ENCODE results near the gene FBXO2. TPM values are rescaled to one million over a fixed set of nuclear protein-coding genes. Genes with fewer than 3 reads are reported as not detected.

FBXO2 gene
- total RNA-seq, 1 donor from 2014 or later, result 0.56 TPM

GRCh38 chr1:11599891-11600576 is 54.2 kb downstream of the FBXO2 start:
- H3K9me3 ChIP-seq (ENCODE audit: low read depth), result no peaks in the 10 kb centered on the region
- TF ChIP-seq CTCF (IDR thresholded peaks at IDR 0.05) (no peak), EZH2phosphoT487 (IDR thresholded peaks at IDR 0.05) (no peak), EZH2 (IDR thresholded peaks at IDR 0.05) (no peak)
- peaks cover 13% of the 10 kb centered on the region for H3K4me1 ChIP-seq
- peaks cover 10% of the 10 kb centered on the region for H3K27me3 Mint-ChIP-seq (ENCODE audit: insufficient read depth, low read depth)
- no peak overlapping the region for H3K4me3 Mint-ChIP-seq
- H3K27ac ChIP-seq, result no peak overlapping the region
- peaks cover 6% of the 10 kb centered on the region for H3F3A ChIP-seq (ENCODE audit: low read depth)
- H2AFZ ChIP-seq (replicated peaks), result no peak overlapping the region
- no peak overlapping the region for H3K9ac ChIP-seq
- H3K4me1 Mint-ChIP-seq, result peaks cover 17% of the 10 kb centered on the region
- no peak overlapping the region for H3K4me2 ChIP-seq
- H3K36me3 ChIP-seq, result no peaks in the 10 kb centered on the region
- no peaks in the 10 kb centered on the region for H3K9me3 Mint-ChIP-seq
- no peaks in the 10 kb centered on the region for H3K36me3 Mint-ChIP-seq
- H3K4me3 ChIP-seq, result no peak overlapping the region
- DNase-seq (ENCODE audit: low spot score), result no peak
- H3K79me2 ChIP-seq (ENCODE audit: low read depth), result no peaks in the 10 kb centered on the region
- no peaks in the 10 kb centered on the region for H4K20me1 ChIP-seq (ENCODE audit: low read depth)
- no peaks in the 10 kb centered on the region for H3K27me3 ChIP-seq
- no peak overlapping the region for H3K27ac Mint-ChIP-seq

GRCh38 chr1:11598461-11598860 is 55.8 kb downstream of the FBXO2 start:
- no peak overlapping the region for H3K4me3 ChIP-seq
- no peak overlapping the region for H2AFZ ChIP-seq (replicated peaks)
- H3K4me1 ChIP-seq, result peaks cover 19% of the 10 kb centered on the region
- no peaks in the 10 kb centered on the region for H3K9me3 ChIP-seq (ENCODE audit: low read depth)
- H3K79me2 ChIP-seq (ENCODE audit: low read depth), result no peaks in the 10 kb centered on the region
- H3K27me3 Mint-ChIP-seq (ENCODE audit: insufficient read depth, low read depth), result peaks cover 5% of the 10 kb centered on the region
- H3K9ac ChIP-seq, result no peak overlapping the region
- no peaks in the 10 kb centered on the region for H3K27me3 ChIP-seq
- no peak overlapping the region for H3K4me2 ChIP-seq
- H3K9me3 Mint-ChIP-seq, result no peaks in the 10 kb centered on the region
- H3K27ac ChIP-seq, result no peak overlapping the region
- H4K20me1 ChIP-seq (ENCODE audit: low read depth), result no peaks in the 10 kb centered on the region
- peaks cover 9% of the 10 kb centered on the region for H3F3A ChIP-seq (ENCODE audit: low read depth)
- no peaks in the 10 kb centered on the region for H3K36me3 Mint-ChIP-seq
- no peak overlapping the region for H3K4me3 Mint-ChIP-seq
- TF ChIP-seq EZH2phosphoT487 (IDR thresholded peaks at IDR 0.05) (no peak), CTCF (IDR thresholded peaks at IDR 0.05) (no peak), EZH2 (IDR thresholded peaks at IDR 0.05) (no peak)
- no peak for DNase-seq (ENCODE audit: low spot score)
- no peak overlapping the region for H3K27ac Mint-ChIP-seq
- peaks cover 17% of the 10 kb centered on the region for H3K4me1 Mint-ChIP-seq
- no peaks in the 10 kb centered on the region for H3K36me3 ChIP-seq

Other genes starting within 250 kb of the FBXO2 start
- gene DISP3, start 175.3 kb downstream of the FBXO2 start, total RNA-seq (ENCODE audit: low replicate concordance), result 2.0 and 3.4 TPM in 2 replicates
- 5.3 and 18.2 TPM in 2 replicates for gene FBXO44, start 448 bp upstream of the FBXO2 start, total RNA-seq (ENCODE audit: low replicate concordance)
- 1.2 and 1.7 TPM in 2 replicates for gene FBXO6, start 9.8 kb upstream of the FBXO2 start, total RNA-seq (ENCODE audit: low replicate concordance)
- 108 and 164 TPM in 2 replicates for gene MAD2L2, start 26.7 kb upstream of the FBXO2 start, total RNA-seq (ENCODE audit: low replicate concordance)
- gene DRAXIN, start 37.3 kb upstream of the FBXO2 start, total RNA-seq (ENCODE audit: low replicate concordance), result 27.1 and 31.3 TPM in 2 replicates
- gene AGTRAP, start 81.7 kb upstream of the FBXO2 start, total RNA-seq (ENCODE audit: low replicate concordance), result 12.4 and 67.7 TPM in 2 replicates
- 0.22 TPM in 1 of 2 replicates, not detected in the other for gene C1orf167, start 107.8 kb upstream of the FBXO2 start, total RNA-seq (ENCODE audit: low replicate concordance)
- gene MTHFR, start 151.5 kb upstream of the FBXO2 start, total RNA-seq (ENCODE audit: low replicate concordance), result 7.0 and 14.3 TPM in 2 replicates
- 10.3 and 15.6 TPM in 2 replicates for gene CLCN6, start 151.8 kb upstream of the FBXO2 start, total RNA-seq (ENCODE audit: low replicate concordance)
- gene NPPA, start 193.4 kb upstream of the FBXO2 start, total RNA-seq (ENCODE audit: low replicate concordance), result not detected in 2 replicates
- not detected in 2 replicates for gene NPPB, start 204.5 kb upstream of the FBXO2 start, total RNA-seq (ENCODE audit: low replicate concordance)

All from neural progenitor cell (in vitro differentiated cells).